Cardiac muscle cell (in vitro differentiated cells and primary cell): ENCODE results near the gene XRCC4. TPM values are rescaled to one million over a fixed set of nuclear protein-coding genes. Genes with fewer than 3 reads are reported as not detected.

Source experiments
- DNase-seq, 2 donors: peaks; one replicate each; pipeline versions ENCODE4 v3.0.0 to v3.0.0-alpha.2; 2010 to 2017; ENCODE audit warnings: low read depth in 1 of 2, low spot score in 1 of 2
- H3K27ac ChIP-seq: fragments of 200-600 bp; sonication (generic); 2 replicates; pipeline ENCODE4 v1.5.1; 2016
- H3K27me3 ChIP-seq: fragments of 200-600 bp; sonication (generic); 2 replicates; pipeline ENCODE4 v1.6.0; 2016; ENCODE audit warnings: control low read depth
- H3K36me3 ChIP-seq: fragments of 200-600 bp; sonication (generic); 2 replicates; pipeline ENCODE4 v1.5.1; 2016; ENCODE audit warnings: control low read depth
- H3K4me1 ChIP-seq: fragments of 200-600 bp; sonication (generic); 2 replicates; pipeline ENCODE4 v1.8.1; 2017; ENCODE audit warnings: low read depth, mild to moderate bottlenecking, mixed run types
- H3K4me3 ChIP-seq: fragments of 200-600 bp; sonication (generic); 2 replicates; pipeline ENCODE4 v1.5.1; 2016; ENCODE audit warnings: mild to moderate bottlenecking
- H3K9me3 ChIP-seq: fragments of 200-600 bp; sonication (generic); 2 replicates; pipeline ENCODE4 v1.5.1; 2017; ENCODE audit warnings: low read depth, mild to moderate bottlenecking, control low read depth
- CTCF ChIP-seq: IDR thresholded peaks from 2 replicates; pipeline ENCODE4 v1.5.1; 2012; ENCODE audit warnings: low read depth, mild to moderate bottlenecking, low read length
- polyA plus RNA-seq: library from polyadenylated mRNA; unstranded; fragments of >200 nt; fragmentation: Nextera tagmentation; extraction: Ambion mirVana; gene quantifications from 2 replicates; pipeline ENCODE4 v1.2.1, GENCODE V29; 2016
- total RNA-seq: library from RNA; depleted of rRNA; stranded (reverse); fragments of >200 nt; gene quantifications from 2 replicates; pipeline ENCODE4 v1.2.3, GENCODE V29; 2016

The XRCC4 gene
- total and polyA plus RNA-seq, 2 experiments from 2014 or later, result 9.7 to 19.2 TPM

- TF ChIP-seq CTCF, result no peak
Observed at GRCh38 chr5:83118976-83119375, 41.6 kb downstream of the XRCC4 start.

GRCh38 chr5:83124593-83124992 lies 47.2 kb downstream of the XRCC4 start:
- no peaks in the 10 kb centered on the region for H3K4me1 ChIP-seq
- no peaks in the 10 kb centered on the region for H3K36me3 ChIP-seq
- DNase-seq, result no peak
- no peak for TF ChIP-seq CTCF
- no peak overlapping the region for H3K27ac ChIP-seq
- no peak overlapping the region for H3K4me3 ChIP-seq
- H3K27me3 ChIP-seq, result no peaks in the 10 kb centered on the region
- H3K9me3 ChIP-seq, result no peaks in the 10 kb centered on the region

More at GRCh38 chr5:83118976-83119375, 41.6 kb downstream of the XRCC4 start:
- Histone ChIP-seq H3K9me3 (no peaks in the 10 kb centered on the region), H3K4me1 (no peaks in the 10 kb centered on the region), H3K4me3 (no peak overlapping the region), H3K36me3 (no peaks in the 10 kb centered on the region), H3K27me3 (no peaks in the 10 kb centered on the region), H3K27ac (no peak overlapping the region)
- DNase-seq, result no peak

- H3K27ac ChIP-seq, result no peak overlapping the region
- H3K27me3 ChIP-seq, result no peaks in the 10 kb centered on the region
- no peaks in the 10 kb centered on the region for H3K9me3 ChIP-seq
- no peak for TF ChIP-seq CTCF
- H3K36me3 ChIP-seq, result no peaks in the 10 kb centered on the region
- no peaks in the 10 kb centered on the region for H3K4me1 ChIP-seq
- no peak for DNase-seq
- no peak overlapping the region for H3K4me3 ChIP-seq
Observed at GRCh38 chr5:83125560-83125959, 48.2 kb downstream of the XRCC4 start.

- Histone ChIP-seq H3K4me3 (no peak overlapping the region), H3K4me1 (no peaks in the 10 kb centered on the region), H3K36me3 (no peaks in the 10 kb centered on the region), H3K27ac (no peak overlapping the region), H3K9me3 (no peaks in the 10 kb centered on the region), H3K27me3 (no peaks in the 10 kb centered on the region)
- no peak for DNase-seq
- no peak for TF ChIP-seq CTCF
Observed at GRCh38 chr5:83126501-83126900, 49.2 kb downstream of the XRCC4 start.

GRCh38 chr5:83133797-83134196 lies 56.5 kb downstream of the XRCC4 start:
- no peak for TF ChIP-seq CTCF
- Histone ChIP-seq H3K36me3 (no peaks in the 10 kb centered on the region), H3K9me3 (no peaks in the 10 kb centered on the region), H3K27ac (no peak overlapping the region), H3K27me3 (no peaks in the 10 kb centered on the region), H3K4me1 (peaks cover 4% of the 10 kb centered on the region), H3K4me3 (no peak overlapping the region)
- DNase-seq, result no peak

- peaks cover 11% of the 10 kb centered on the region for H3K4me1 ChIP-seq
Observed at GRCh38 chr5:83142526-83142925, 65.2 kb downstream of the XRCC4 start.

More at GRCh38 chr5:83142526-83142925, 65.2 kb downstream of the XRCC4 start:
- Histone ChIP-seq H3K27ac (no peak overlapping the region), H3K27me3 (no peaks in the 10 kb centered on the region), H3K36me3 (no peaks in the 10 kb centered on the region), H3K9me3 (no peaks in the 10 kb centered on the region), H3K4me3 (no peak overlapping the region)
- no peak for DNase-seq
- TF ChIP-seq CTCF, result no peak
